GM18507 (cell line): ENCODE data around the gene C9orf57.
A peak's percentile ranks its signal among the peaks of the same experiment; 100 is the strongest.
"Not testable (repeated sequence)": the region's sequence is repeated elsewhere in the genome, so short reads cannot be mapped to it uniquely, and the experiment has no call there.

ENCODE experiments used
- DNase-seq: peaks from one replicate; pipeline ENCODE4 v3.0.0; 2011; ENCODE audit warnings: low read depth; ENCODE audit not compliant: insufficient read length; ENCODE audit errors: extremely low spot score
- FAIRE-seq: peaks from 2 replicates; lab custom pipeline; 2011; peaks lifted over from hg19 to GRCh38; lab: Jason Lieb, UNC

C9orf57 gene, protein sequence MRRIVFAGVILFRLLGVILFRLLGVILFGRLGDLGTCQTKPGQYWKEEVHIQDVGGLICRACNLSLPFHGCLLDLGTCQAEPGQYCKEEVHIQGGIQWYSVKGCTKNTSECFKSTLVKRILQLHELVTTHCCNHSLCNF

GRCh38 chr9:72060513-72060912, at the start of gene C9orf57:
C9orf57 (minus strand) TSS chr9:72060613; CDS start chr9:72059331, 1,282 bp downstream.
- no peak for DNase-seq
- FAIRE-seq: no peak

DNA sequence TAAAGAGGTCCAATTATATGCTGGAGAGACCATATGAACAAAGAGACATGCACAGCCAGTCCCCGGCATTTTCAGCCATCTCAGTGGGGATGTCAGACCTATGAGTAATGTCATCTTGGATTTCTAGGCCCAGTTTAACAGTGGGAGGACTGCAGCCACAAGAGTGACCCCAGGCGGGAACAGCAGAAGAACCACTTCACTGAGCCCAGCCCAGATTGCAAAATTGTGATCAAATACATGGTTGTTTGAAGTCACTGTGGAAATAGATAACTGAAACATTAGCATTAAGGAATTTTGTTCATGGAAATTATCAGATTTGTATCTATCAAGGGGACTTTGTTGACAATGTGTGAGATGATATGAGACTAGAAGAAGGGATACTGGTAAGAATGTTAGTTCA, 42.1 kb upstream of the C9orf57 start:
- DNase-seq (no peak), FAIRE-seq (no peak)

GRCh38 chr9:72095520-72095919, 35.1 kb upstream of the C9orf57 start:
- not testable (repeated sequence) for FAIRE-seq, DNase-seq

DNA sequence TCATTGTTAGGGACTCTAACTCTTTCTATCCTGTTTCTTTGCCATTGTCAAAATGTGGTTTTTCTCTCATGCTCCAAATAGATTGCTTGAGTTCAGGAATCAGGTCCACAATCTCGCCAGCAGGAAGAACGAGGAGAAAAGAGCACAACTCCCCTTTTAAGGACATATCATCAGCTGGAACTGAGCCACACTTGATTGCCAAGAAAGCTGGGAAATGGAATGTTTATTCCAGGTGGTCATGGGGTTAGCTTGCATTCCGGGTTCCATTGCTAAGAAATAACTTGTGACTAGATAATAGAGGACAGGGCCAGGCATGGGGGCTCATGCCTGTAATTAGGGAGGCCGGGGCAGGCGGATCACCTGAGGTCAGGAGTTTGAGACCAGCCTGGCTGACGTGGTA, 32.4 kb upstream of the C9orf57 start:
- no peak for DNase-seq
- no peak for FAIRE-seq

DNA sequence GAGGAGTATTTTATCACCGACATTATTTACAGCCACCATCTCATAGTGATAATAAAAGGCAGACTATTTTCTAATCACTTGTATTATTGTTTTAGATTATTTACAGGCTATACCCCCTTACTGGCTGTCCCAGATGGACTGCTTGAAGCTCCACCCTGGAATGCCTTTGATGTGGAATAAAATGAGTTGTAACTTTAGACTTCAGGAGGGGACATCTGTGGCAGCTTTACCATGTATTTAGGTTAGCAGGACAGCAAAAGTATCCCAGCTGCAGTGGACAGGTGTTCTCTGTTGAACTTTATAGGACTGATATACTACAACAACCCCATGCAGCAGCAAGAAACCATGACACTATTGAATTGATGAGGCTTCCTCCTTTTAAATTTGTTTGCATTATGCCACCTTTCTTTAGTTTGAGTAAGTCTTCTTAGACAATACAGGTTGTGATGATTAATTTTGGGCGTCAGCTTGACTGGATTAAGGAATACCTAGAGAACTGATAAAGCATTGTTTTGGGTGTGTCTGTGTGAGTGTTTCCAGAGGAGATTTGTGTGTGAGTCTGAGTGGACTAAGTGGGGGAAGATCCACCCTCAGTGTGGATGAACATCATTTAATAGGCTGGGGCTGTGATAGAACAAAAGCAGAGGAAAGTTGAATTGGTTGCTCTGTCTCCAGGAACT, 29.2 kb upstream of the C9orf57 start:
- no peak for FAIRE-seq
- no peak for DNase-seq

DNA sequence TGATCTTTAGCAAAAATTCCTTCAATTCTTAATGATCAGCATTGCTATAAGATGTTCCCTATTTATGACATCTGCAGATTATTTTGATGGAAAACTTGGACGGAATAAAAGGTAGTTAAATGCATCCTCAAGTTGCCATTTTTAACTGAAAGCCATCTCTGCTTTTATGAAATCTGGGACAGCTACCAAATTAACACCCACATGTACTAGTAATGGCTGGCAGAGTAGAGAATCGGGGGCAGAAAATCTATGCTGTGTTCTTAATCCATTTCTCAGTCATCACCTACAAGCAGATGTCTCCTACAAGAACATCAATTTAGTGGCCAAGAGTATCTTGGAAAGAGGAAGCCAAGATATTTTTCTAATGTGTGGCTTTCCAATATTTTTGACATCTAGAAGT, 22.1 kb upstream of the C9orf57 start:
- FAIRE-seq (no peak), DNase-seq (no peak)

DNA sequence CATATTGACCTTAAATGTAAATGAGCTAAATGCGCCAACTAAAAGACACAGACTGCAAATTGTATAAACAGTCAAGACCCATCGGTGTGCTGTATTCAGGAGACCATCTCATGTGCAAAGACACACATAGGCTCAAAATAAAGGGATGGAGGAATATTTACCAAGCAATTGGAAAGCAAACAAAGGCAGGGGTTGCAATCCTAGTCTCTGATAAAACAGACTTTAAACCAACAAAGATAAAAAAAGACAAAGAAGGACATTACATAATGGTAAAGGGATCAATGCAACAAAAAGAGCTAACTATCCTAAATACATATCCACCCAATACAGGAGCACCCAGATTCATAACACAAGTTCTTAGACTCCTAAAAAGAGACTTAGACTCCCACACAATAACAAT, 14.3 kb upstream of the C9orf57 start:
- DNase-seq, FAIRE-seq: not testable (repeated sequence)

GRCh38 chr9:72065076-72065475, 4.7 kb upstream of the C9orf57 start:
- no peak for FAIRE-seq
- DNase-seq: no peak

DNA sequence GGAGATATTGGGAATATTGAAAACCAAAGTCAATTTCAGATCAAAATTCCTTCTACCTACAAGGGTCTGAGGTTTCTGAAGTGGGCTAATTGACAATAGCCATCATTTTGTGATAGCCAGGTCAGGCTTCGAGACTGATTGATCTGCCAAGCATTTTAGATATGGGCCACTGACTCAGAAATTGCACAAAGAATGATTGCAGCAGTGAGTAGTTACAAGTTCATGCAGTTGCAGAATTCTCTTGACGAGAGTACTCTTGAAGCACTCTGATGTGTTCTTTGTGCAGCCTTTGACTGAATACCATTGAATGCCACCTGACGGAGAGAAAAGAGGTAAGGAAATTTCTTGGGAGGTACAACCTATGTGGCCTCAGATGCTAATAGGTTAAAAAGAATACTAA, 8.3 kb downstream of the C9orf57 start:
- DNase-seq (no peak), FAIRE-seq (no peak)

DNA sequence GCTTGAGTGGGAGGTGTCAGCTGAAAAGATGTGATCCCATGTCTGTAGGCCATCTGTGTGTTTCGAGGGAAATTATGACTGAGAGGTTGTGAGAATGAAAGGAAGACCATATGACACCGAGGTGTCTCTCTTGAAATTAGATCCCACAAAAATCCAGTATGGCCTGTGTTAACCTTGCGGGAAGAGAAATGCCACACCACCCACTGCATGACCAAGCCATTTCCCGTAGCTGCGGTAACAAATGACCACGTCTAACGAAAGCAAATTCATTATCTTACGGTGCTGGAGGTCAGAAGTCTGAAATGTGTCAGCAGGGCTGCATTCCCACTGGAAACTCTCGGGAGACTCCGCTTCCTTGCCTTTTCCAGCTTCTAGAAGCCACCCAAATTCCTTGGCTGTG, 11.6 kb downstream of the C9orf57 start:
- DNase-seq: no peak
- FAIRE-seq: no peak

GRCh38 chr9:72046630-72047456, 13.6 kb downstream of the C9orf57 start:
- DNase-seq (no peak), FAIRE-seq (no peak)

DNA sequence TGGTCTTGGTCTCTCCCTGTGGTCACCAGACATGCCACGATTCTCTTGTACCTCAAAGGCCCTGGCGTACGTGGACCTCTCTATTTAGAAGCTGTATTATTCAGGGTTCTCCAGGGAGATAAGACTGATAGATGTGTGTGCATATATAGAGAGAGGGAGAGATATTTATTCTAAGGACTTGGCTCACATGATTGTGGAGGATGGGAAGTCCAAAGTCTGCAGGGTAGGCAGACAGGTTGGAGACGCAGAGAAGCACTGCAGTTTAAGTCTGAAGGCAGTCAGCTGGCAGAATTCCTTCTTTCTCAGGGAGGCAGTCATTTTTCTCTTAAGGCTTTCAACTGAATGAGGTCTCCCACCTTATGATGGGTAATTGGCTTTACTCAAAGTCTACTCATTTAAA, 16.3 kb downstream of the C9orf57 start:
- DNase-seq: no peak
- no peak for FAIRE-seq

DNA sequence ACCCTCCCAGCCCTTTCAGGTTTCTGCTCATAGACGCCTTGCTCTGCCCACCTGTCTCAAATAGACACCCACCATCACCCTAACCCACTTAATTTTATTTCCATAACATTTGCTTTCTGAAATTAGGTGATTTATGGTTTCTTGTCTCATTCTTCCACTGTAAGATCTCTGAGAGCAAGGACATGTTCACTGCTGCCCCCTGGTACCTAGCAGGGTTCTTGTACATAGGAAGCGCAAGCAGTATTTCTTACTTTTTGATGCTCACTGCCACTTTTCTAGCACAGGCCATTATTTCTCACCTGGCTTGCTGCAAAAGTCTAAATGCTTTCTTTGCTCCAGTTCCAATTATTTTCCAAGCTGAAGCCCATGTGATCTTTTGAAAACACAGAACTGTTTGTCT, 16.8 kb downstream of the C9orf57 start:
- DNase-seq (no peak), FAIRE-seq (no peak)

GRCh38 chr9:72042928-72043327, 17.5 kb downstream of the C9orf57 start:
- no peak for DNase-seq
- FAIRE-seq: no peak

DNA sequence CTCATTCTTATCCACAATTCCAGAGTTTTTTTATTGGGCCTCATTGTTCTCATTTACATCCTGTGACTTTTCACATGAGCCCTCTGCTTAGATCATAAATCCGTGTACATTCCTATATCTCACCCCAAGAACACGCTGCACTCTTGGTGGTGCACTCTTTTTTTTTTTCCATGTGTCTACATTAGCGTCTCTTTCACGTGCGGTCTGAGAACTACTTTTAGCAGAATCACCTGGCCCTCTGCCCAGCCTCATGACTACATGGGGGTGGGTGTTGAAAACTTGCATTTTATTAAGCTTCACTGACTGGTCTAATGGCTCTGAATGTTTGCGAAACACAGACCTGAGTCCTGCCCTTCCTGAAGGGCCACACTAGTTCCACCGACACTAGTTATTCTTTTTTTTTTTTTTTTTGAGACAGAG, 18.6 kb downstream of the C9orf57 start:
- FAIRE-seq: no peak
- DNase-seq: no peak

GRCh38 chr9:72041369-72041768, 19.0 kb downstream of the C9orf57 start:
- no peak for FAIRE-seq
- DNase-seq: no peak

GRCh38 chr9:72039532-72039931, 20.9 kb downstream of the C9orf57 start:
- DNase-seq (no peak), FAIRE-seq (peak; percentile 59)

DNA sequence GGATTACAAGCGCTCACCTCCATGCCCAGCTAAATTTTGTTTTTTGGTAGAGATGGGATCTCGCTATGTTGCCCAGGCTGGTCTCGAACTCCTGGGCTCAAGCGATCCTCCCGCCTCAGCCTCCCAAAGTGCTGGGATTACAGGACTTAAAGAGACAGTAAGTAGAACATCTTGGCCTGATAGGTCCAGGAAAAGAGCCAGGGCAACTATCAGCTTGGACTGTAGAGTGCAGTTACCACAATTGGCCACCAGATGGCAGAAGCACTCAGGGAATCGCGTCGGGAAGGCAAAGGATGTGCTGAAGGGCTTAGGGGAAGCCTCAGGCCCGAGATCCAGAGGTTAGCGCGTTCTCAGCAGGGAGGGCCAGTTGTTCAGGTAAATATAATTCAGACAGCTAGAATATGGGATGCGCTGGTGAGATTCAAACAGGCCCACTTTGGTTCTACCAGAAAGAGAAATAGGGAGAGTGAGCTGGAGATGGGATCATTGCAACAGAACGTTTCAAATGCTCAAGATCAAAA, 21.5 kb downstream of the C9orf57 start:
- DNase-seq (peak; percentile 66), FAIRE-seq (peak; percentile 97)

DNA sequence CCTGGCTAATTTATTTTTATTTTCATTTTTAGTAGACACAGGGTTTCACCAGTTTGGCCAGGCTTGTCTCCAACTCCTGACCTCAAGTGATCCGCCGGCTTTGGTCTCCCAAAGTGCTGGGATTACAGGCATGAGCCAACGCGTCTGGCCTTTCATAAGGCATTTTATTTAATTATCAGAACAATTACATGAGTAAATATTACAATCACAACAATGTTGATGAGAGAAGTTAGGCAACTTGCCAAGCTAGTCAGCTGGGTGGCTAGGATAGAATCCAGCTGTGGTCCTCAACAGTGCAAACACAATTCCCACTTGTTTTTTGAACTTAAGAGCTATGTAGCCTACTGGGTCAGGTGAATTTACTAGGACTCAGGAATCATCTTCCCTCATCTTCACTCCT, 22.0 kb downstream of the C9orf57 start:
- no peak for DNase-seq

DNA sequence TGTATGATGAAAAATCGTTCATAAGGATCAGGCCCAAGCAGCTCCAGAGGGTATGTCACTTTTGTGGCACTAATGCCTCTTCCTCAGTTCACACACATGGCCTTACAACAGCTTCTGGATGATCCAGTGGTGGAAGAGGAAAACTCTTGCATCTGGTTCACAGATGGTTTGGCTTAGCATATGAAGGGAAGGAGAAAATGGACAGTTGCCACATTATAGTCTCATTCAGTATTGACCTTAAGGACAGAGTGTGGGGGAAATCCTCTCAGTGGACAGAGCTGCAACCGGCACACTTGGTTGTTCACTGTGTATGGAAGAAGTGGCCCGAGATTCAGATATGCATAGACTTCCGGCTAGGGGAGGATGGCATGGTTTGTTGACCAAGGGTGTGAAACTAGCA, 22.8 kb downstream of the C9orf57 start:
- DNase-seq: no peak
- no peak for FAIRE-seq

More for the DNA sequence above, 22.0 kb downstream of the C9orf57 start:
- no peak for FAIRE-seq
